CD14-positive monocyte (primary cell): ENCODE results near the gene EEF1AKMT1. TPM values are rescaled to one million over a fixed set of nuclear protein-coding genes. Genes with fewer than 3 reads are reported as not detected.

Experiments used
- DNase-seq, 3 donors: peaks; one replicate each; pipeline ENCODE4 v3.0.0-alpha.2; 2011 to 2022
- H2AFZ ChIP-seq: 2 replicates; pipeline ENCODE4 v1.6.0; 2012; ENCODE audit warnings: mild to moderate bottlenecking, low read depth, low read length, inconsistent platforms; ENCODE audit not compliant: insufficient read depth, poor library complexity, severe bottlenecking
- H3K27ac ChIP-seq, 2 donors: 1 replicate in 1 of 2; 2 replicates in 1 of 2; pipeline ENCODE4 v1.5.1; 2012 to 2013; ENCODE audit warnings: low read length in 2 of 2, control low read depth in 1 of 2, inconsistent platforms in 1 of 2, low read depth in 1 of 2, mild to moderate bottlenecking in 1 of 2
- H3K27me3 ChIP-seq, 2 donors: one replicate each; pipeline versions ENCODE4 v1.6.0 to v1.6.1; 2011 to 2013; ENCODE audit warnings: low read length in 2 of 2; ENCODE audit not compliant: control insufficient read depth in 2 of 2, insufficient read depth in 2 of 2
- H3K36me3 ChIP-seq, 2 donors: replicated peaks in 1 of 2; 1 replicate in 1 of 2; 2 replicates in 1 of 2; pipeline versions ENCODE4 v1.5.1 to v1.6.1; 2012 to 2013; ENCODE audit warnings: low read length in 2 of 2, control low read depth in 1 of 2, inconsistent platforms in 1 of 2, mild to moderate bottlenecking in 1 of 2; ENCODE audit not compliant: insufficient read depth in 2 of 2, control insufficient read depth in 1 of 2
- H3K4me1 ChIP-seq, 2 donors: 1 replicate in 1 of 2; 2 replicates in 1 of 2; pipeline versions ENCODE4 v1.5.1 to v1.6.1; 2012 to 2013; ENCODE audit warnings: low read length in 2 of 2, control low read depth in 1 of 2, inconsistent platforms in 1 of 2, mild to moderate bottlenecking in 1 of 2, moderate library complexity in 1 of 2; ENCODE audit not compliant: insufficient read depth in 2 of 2, control insufficient read depth in 1 of 2
- H3K4me2 ChIP-seq: replicated peaks from 2 replicates; pipeline ENCODE3; 2012; ENCODE audit warnings: low read length, moderate library complexity, mild to moderate bottlenecking; ENCODE audit not compliant: poor library complexity, severe bottlenecking; ENCODE audit errors: extremely low read depth
- H3K4me3 ChIP-seq, 3 experiments: fragments of 200-600 bp in 1 of 3; sonication (generic) in 1 of 3; replicated peaks in 1 of 3; 1 replicate in 2 of 3; 2 replicates in 1 of 3; pipeline ENCODE4 v1.5.1; 2011 to 2013; ENCODE audit warnings: low read length in 3 of 3, mild to moderate bottlenecking in 3 of 3, control low read depth in 2 of 3, low read depth in 2 of 3, inconsistent platforms in 1 of 3, moderate library complexity in 1 of 3
- H3K79me2 ChIP-seq: 2 replicates; pipeline ENCODE4 v1.6.0; 2012; ENCODE audit warnings: mild to moderate bottlenecking, control low read depth, inconsistent platforms, low read length, moderate library complexity; ENCODE audit not compliant: insufficient read depth
- H3K9ac ChIP-seq: 2 replicates; pipeline ENCODE4 v1.6.0; 2017; ENCODE audit warnings: low read length, mild to moderate bottlenecking; ENCODE audit not compliant: insufficient read depth, poor library complexity, severe bottlenecking
- H3K9me3 ChIP-seq, 2 donors: replicated peaks in 1 of 2; 1 replicate in 1 of 2; 2 replicates in 1 of 2; pipeline versions ENCODE4 v1.5.1 to v1.6.1; 2012 to 2013; ENCODE audit warnings: low read length in 2 of 2, control low read depth in 1 of 2; ENCODE audit not compliant: control insufficient read depth in 1 of 2, insufficient read depth in 1 of 2
- H4K20me1 ChIP-seq: 2 replicates; pipeline ENCODE4 v1.6.0; 2012; ENCODE audit warnings: mild to moderate bottlenecking, low read length, control low read depth, moderate library complexity; ENCODE audit not compliant: insufficient read depth
- H3K27ac Mint-ChIP-seq, 7 donors: one replicate each; pipeline ENCODE4 v1.8.0; 2020; ENCODE audit warnings: mild to moderate bottlenecking in 7 of 7, mixed read lengths in 7 of 7, moderate library complexity in 6 of 7, inconsistent platforms in 2 of 7
- H3K27me3 Mint-ChIP-seq, 3 donors: one replicate each; pipeline ENCODE4 v1.8.0; 2021 to 2022; ENCODE audit warnings: low read depth in 3 of 3, mild to moderate bottlenecking in 3 of 3, mixed read lengths in 3 of 3, moderate library complexity in 3 of 3, inconsistent platforms in 1 of 3
- H3K36me3 Mint-ChIP-seq, 2 donors: one replicate each; pipeline ENCODE4 v1.8.0; 2020; ENCODE audit warnings: mixed read lengths in 2 of 2, inconsistent platforms in 1 of 2, mild to moderate bottlenecking in 1 of 2
- H3K4me1 Mint-ChIP-seq: one replicate; pipeline ENCODE4 v1.8.0; 2020; ENCODE audit warnings: mild to moderate bottlenecking, mixed read lengths
- H3K4me3 Mint-ChIP-seq, 2 donors: one replicate each; pipeline ENCODE4 v1.8.0; 2020; ENCODE audit warnings: mild to moderate bottlenecking in 2 of 2, mixed read lengths in 2 of 2, moderate library complexity in 1 of 2
- H3K9me3 Mint-ChIP-seq, 7 donors: one replicate each; pipeline ENCODE4 v1.8.0; 2020 to 2022; ENCODE audit warnings: mixed read lengths in 7 of 7, mild to moderate bottlenecking in 6 of 7, moderate library complexity in 6 of 7, inconsistent platforms in 2 of 7
- WGBS: methylation state at CpG from one replicate; pipeline ENCODE4 v1.1.5; 2013; ENCODE audit warnings: missing lambda C conversion rate; ENCODE audit not compliant: insufficient coverage; 5-methylcytosine and 5-hydroxymethylcytosine counted together
- intact Hi-C, 2 donors: fragments of 100-400 bp; cut with micrococcal nuclease; formaldehyde crosslinking; loops; one replicate each; pipeline versions ENCODE4 v1.15.0 to v1.15.1; 2023
- polyA plus RNA-seq, 3 donors: library from polyadenylated mRNA; depleted of rRNA in 1 of 3; unstranded in 2 of 3; stranded (reverse) in 1 of 3; fragments of 300-500 nt in 2 of 3; fragments of >200 nt in 1 of 3; fragmentation: Illumina TruSeq in 2 of 3; gene quantifications; 1 replicate in 2 of 3; 2 replicates in 1 of 3; pipeline ENCODE4 v1.2.3, GENCODE V29; 2012 to 2021
- TF ChIP-seq, protein P1 (sequence below): fragments of 200-600 bp; IDR thresholded peaks from one replicate; pipeline ENCODE4 v1.8.0; 2022; ENCODE audit warnings: antibody characterized with exemption, mild to moderate bottlenecking

Gene EEF1AKMT1
- polyA plus RNA-seq, 3 donors = 1.7 to 4.2 (median 4.2) TPM

DNA sequence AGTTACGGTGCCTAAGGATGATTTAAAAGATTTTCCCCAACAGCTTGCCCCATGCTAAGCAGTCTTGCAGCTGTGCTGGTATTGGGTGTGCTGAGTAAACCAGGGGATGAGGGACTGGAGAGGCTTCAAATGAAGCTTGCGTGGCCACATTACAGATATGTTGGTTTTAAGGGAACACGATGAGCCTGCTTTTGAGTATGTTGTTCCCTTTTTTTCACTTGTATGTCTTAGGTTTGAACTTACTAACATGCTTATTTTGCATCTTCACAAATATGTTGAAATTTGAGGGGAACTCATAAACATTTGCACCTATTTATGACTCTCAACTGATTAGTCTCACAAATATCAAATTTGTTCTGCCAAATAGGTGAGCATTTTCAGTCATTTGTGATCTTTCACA lies 72.3 kb downstream of the EEF1AKMT1 start:
- Histone ChIP-seq H3K27me3 (peaks cover 22 to 30% of the 10 kb centered on the region in 2 donors), H3K4me1 (peaks cover 11 to 12% of the 10 kb centered on the region in 2 donors), H3K4me3 (no peak overlapping the region), H3K36me3 (no peaks in the 10 kb centered on the region), H2AFZ (no peak overlapping the region), H3K4me2 (no peak overlapping the region), H3K9me3 (peaks cover 0 to 3% of the 10 kb centered on the region in 2 donors), H3K9ac (no peak overlapping the region), H3K27ac (no peak overlapping the region), H3K79me2 (no peaks in the 10 kb centered on the region), H4K20me1 (no peaks in the 10 kb centered on the region)
- peaks cover 33 to 47% (median 45%) of the 10 kb centered on the region in 3 donors for H3K27me3 Mint-ChIP-seq
- H3K9me3 Mint-ChIP-seq = peaks cover 0 to 8% (median 4%) of the 10 kb centered on the region in 7 donors
- H3K4me1 Mint-ChIP-seq = peaks cover 20% of the 10 kb centered on the region
- H3K4me3 Mint-ChIP-seq = peak overlapping the region in 1 of 2 donors; percentile 54
- intact Hi-C loops = no loop called here
- H3K27ac Mint-ChIP-seq = no peak overlapping the region
- peaks cover 0 to 2% of the 10 kb centered on the region in 2 donors for H3K36me3 Mint-ChIP-seq
- TF ChIP-seq, protein P1, sequence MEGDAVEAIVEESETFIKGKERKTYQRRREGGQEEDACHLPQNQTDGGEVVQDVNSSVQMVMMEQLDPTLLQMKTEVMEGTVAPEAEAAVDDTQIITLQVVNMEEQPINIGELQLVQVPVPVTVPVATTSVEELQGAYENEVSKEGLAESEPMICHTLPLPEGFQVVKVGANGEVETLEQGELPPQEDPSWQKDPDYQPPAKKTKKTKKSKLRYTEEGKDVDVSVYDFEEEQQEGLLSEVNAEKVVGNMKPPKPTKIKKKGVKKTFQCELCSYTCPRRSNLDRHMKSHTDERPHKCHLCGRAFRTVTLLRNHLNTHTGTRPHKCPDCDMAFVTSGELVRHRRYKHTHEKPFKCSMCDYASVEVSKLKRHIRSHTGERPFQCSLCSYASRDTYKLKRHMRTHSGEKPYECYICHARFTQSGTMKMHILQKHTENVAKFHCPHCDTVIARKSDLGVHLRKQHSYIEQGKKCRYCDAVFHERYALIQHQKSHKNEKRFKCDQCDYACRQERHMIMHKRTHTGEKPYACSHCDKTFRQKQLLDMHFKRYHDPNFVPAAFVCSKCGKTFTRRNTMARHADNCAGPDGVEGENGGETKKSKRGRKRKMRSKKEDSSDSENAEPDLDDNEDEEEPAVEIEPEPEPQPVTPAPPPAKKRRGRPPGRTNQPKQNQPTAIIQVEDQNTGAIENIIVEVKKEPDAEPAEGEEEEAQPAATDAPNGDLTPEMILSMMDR = no peak
- DNase-seq = peak in 1 of 3 donors; percentile 6
- WGBS = no CpG with 5 or more reads among the region's 3 CpGs

DNA sequence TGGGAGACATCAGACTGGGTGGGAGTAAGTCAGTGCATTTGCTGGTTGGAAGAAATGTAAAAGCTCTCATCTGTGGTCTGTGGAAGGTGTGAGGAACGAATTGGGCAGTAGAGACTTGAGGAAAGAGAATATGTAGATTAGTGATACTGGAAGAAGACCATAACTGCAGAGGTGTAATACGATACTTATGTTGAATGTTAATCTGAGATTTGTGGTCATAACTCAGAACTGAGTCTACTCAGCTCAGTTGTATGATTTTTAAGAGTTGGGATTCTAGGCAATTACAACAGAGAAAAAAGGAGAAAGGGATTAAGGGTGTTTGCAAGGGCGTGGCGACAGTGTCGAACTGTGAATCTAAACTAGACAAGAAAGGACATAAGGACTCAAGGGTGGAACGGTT lies 73.5 kb downstream of the EEF1AKMT1 start:
- intact Hi-C loops = no loop called here
- 97% methylated on average over 6 of the region's 6 CpGs for WGBS

More for the DNA sequence above, 73.5 kb downstream of the EEF1AKMT1 start:
- peaks cover 0 to 8% (median 4%) of the 10 kb centered on the region in 7 donors for H3K9me3 Mint-ChIP-seq
- TF ChIP-seq, protein P1 = no peak
- peak overlapping the region in 1 of 2 donors; percentile 39 for H3K4me3 Mint-ChIP-seq
- no peak for DNase-seq
- no peaks in the 10 kb centered on the region for H4K20me1 ChIP-seq
- H3K36me3 Mint-ChIP-seq = peaks cover 0 to 2% of the 10 kb centered on the region in 2 donors
- H3K27me3 ChIP-seq = peaks cover 22 to 30% of the 10 kb centered on the region in 2 donors
- H3K79me2 ChIP-seq = no peaks in the 10 kb centered on the region
- H3K9ac ChIP-seq = no peak overlapping the region
- peaks cover 11 to 12% of the 10 kb centered on the region in 2 donors for H3K4me1 ChIP-seq
- no peak overlapping the region for H3K4me2 ChIP-seq
- no peak overlapping the region for H2AFZ ChIP-seq
- no peak overlapping the region for H3K4me3 ChIP-seq
- peaks cover 33 to 43% (median 42%) of the 10 kb centered on the region in 3 donors for H3K27me3 Mint-ChIP-seq
- no peaks in the 10 kb centered on the region for H3K36me3 ChIP-seq
- no peak overlapping the region for H3K27ac ChIP-seq
- H3K4me1 Mint-ChIP-seq = peaks cover 22% of the 10 kb centered on the region
- H3K27ac Mint-ChIP-seq = no peak overlapping the region
- H3K9me3 ChIP-seq = peaks cover 0 to 3% of the 10 kb centered on the region in 2 donors
